HG03175 (cell line): ENCODE measurements around the gene HOTAIR.

ENCODE experiments used
- ATAC-seq: cut with Tn5 transposase; IDR thresholded peaks from one replicate; pipeline ENCODE4 v1.9.1; 2021; ENCODE audit warnings: mild to moderate bottlenecking, moderate library complexity; ENCODE audit not compliant: unreplicated experiment

The HOTAIR gene

DNA sequence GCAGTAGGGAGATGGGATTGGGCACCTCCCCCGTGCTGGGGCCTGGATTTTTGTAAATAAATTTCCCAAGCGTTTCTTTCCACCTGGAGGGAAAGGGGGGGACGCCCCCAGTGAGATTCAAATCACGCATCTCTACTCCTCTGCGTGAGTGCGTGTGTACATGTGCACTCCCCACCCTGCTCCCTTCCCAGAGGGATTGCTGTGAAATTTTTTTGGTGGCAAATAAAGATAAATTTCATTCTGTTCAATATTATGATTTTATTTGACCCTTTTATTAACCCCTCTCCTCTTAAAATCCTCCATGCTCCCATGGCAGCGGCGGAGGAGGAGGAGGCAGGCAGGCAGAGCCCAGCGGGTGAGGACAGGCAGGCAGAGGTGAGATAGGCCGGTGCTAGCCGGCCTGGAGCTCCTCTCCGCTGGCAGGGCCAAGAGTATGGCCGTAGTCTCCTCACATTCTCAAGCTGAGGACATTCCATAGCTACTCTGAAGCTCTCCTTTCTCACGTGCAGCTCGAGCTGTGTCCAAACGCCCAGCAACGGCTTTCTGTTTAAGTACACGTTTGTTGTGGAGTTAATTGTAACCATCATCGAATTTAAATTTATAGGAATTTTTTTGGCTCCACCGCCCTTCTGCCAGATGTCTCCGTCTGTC lies 1.5 kb upstream of the HOTAIR start:
- no peak for ATAC-seq

DNA sequence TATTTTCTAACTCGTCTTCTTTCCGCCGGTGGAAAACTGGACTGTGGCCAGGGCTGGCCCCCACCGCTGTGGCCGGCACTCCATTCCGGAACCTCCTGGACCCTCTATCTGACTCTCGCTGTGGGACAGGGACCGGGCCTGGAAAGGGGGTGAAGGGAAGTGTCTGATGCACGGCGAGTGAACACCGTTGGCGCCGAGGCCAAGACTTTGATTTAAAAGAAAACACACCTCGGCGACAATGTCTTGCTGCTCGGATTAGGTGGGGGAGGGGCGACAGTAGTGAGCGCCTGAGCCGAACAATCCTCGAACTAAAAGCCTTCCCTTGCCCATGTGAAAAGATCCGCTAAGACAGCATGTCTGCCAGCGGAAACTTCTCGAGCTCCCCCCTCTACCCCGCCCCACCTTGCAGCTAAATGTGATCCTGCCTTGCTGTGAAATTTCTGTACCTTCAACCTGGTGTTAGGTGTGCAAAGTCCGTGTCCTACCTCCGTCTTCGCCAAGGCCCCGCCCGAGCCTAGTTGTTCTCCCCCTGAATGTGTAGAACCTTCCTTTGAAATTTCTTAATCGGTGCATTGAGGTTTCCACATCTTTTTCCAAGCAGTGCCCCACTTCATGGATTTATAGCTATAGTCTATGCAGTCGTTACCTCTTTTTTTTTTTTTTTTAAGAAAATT lies 862 bp upstream of the HOTAIR start:
- no peak for ATAC-seq

- no peak for ATAC-seq
These were observed 314 bp upstream of the HOTAIR start for GRCh38 chr12:53975064-53975471.

- no peak for ATAC-seq
These were observed 1.3 kb downstream of the HOTAIR start for GRCh38 chr12:53973236-53974042.

GRCh38 chr12:53972722-53973235 lies 2.0 kb downstream of the HOTAIR start, which contains the start of gene HOXC11:
TSS of gene HOXC11 (plus strand) at chr12:53973126. CDS start at chr12:53973242, 116 bp downstream.
- no peak for ATAC-seq

DNA sequence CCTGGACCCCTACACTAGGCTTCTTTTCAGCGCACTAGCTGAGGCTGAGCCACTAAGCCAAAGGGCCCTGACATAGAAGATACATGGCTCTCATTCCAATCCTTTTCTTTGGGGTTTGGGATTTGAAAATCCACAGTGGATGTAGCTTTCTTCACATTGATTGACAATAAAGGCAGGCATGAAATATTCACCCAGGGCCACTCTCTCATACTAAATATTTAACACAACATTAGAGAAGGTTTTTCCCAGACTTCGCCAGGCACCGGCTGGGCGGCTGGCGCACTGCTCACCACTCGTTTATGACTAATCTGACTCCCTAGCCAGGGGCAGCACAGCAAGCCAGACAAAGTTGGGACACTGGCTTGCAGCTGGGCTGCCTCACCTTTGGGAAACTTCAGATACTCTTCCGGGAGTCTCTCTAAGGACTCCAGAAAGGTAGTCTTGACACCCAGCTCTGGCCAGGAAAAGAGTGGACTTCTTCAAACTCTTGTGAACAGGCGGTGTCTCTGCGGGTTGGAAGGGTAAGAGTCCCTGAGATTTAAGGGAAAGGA lies 2.5 kb downstream of the HOTAIR start:
- no peak for ATAC-seq

DNA sequence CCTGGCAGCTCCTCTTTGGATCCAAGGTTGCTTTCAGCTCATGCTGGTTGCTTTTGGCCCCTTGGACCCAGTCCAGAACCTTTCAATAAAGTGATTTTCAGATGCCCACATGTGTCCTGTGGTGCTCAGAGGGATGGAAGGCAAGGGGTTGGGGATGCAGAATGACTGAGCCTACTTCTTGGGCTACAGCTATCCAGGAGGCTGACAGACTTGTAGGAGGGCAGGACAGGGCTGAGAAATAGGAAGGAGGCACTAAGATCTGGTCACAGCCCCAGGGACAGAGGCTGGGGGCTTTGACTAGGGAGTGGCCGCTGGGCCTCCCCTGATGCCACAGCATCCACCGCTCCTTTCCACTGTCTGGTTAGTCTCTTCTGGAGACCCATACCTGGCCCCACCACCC lies 3.1 kb downstream of the HOTAIR start:
- ATAC-seq: no peak

DNA sequence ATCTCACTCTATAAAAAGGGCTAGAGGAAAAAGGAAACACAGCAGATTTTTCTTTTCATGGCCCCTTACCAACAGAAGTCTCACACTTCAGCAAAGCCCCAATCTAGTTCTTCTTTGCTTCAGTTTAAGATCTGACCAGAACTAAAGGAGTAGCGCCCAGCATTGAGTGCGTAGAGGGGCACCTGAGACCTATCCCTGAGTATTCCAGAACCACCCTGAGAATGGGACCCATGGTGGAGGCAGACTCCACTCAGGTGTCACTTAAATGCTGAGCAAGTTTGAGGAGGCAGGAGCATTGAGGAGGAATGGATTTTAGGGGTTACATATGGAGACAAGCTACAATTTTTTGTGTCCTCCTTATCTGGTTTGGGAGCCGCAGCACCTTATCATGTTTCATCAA lies 3.6 kb downstream of the HOTAIR start:
- no peak for ATAC-seq

DNA sequence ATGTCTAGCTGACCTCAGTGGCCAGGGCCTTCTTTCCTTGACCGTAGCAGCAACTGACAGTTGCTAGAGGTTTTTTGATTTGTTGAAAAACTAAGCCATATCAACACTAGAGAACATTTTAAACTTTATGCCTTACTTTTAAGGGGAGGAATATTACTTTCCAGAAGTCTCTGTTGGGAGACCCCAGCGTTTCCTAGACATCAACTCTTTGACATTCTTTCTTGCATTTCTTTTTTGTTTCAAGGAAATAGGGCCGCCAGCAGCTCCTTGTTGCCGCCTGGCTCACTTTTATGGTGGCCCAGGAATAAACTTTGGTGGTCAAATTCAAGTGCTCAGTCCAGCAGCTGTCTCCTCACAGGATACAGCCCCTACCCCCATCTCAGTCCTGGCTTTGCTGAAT lies 4.3 kb downstream of the HOTAIR start:
- ATAC-seq: no peak

DNA sequence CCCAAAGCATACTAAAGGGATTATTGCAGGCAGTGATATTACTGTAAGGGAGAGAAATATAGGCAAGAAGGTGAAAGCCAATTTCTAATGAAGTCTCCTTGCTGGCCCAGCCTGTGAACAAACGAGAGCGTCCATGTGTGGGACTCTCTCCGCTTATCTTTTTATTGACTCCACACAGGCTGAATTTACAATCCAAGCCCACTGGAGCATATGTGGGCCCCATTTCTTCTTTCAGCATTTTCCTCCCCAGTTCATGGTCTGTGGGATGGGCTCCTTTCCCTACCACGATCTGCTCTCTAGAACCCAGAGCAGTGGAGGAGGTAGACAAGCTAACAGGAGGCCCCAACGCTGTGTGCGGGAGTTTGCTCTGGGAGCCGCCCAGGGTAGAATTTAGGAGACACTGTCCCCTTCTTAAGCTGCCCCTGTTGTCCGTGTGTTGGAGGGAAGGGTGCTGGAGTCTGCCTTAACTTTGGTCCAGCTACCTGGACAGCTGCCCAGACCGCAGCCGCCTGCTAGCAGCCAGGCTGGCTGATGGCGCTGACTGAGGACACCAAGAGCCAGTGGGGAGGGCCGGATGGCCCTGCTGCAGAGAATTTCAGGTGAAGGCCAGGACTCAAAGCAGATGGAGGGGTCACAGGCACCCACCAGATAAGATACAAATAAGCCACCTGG lies 5.0 kb downstream of the HOTAIR start:
- no peak for ATAC-seq

DNA sequence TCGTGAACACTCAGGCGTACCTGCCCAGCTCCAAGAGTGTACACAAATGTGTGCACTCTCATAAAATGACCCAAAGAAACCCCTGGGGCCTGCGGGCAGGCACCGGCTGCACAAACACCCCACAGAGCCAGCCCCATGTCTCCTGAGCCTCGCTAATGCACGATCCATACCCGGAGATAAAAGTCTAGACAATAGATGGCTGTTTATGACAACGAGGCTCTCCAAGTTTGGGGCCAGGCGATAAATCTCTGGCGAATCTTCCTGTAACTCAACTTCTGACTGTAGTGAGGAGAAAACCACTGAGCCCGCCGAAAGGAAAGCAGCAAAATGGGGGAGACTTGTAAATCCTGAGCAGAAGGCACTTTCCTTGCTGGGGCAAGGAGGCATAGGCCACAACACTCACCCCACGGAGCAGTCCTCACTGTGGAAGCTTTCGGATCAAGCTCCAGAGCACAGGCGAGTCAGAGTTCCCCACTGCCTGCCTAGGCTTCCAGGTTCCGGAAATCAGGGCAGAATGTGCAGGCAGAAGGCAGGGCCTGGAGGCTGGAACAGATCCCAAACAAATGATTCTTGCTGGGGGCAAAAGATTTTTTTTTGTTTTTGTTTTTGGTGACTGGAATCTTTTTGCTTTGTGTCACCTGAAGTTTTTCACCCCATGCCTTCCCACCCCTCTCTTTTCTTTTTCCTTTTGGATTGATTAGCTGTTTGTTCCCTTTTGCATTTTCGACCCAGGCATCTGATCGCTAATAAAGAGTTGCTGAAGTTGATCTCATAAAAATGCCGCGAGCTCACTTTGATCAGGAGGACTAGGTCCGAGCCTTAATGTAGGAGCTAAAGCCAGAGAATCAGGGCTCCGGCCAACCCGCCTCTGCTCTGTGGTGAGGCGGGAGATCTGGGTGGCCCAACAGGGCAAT lies 6.3 kb downstream of the HOTAIR start:
- no peak for ATAC-seq

DNA sequence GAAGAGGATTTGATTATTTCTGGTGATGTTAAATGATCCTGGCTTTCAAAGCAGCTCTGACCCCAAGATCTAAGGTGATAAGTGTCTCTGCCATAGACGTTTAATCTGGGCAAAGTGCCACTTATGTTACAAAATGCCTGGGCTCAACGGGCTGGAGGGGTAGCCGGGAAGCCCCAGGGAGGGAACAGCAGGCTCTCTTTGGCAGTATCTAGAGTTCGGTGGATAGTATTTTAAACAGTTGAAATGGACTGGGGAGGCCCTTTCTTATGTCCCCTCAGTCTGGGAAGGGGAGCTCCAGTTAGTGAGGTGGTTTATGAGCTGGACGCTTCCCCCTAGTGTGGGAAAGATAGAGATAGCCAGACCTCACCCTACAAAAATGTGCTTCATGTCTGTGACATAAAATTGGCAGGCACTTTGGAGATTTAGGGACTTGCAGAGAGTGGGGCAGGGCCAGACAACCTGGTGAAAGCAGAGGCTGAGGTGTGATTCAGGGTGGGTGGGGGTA lies 7.3 kb downstream of the HOTAIR start:
- no peak for ATAC-seq

DNA sequence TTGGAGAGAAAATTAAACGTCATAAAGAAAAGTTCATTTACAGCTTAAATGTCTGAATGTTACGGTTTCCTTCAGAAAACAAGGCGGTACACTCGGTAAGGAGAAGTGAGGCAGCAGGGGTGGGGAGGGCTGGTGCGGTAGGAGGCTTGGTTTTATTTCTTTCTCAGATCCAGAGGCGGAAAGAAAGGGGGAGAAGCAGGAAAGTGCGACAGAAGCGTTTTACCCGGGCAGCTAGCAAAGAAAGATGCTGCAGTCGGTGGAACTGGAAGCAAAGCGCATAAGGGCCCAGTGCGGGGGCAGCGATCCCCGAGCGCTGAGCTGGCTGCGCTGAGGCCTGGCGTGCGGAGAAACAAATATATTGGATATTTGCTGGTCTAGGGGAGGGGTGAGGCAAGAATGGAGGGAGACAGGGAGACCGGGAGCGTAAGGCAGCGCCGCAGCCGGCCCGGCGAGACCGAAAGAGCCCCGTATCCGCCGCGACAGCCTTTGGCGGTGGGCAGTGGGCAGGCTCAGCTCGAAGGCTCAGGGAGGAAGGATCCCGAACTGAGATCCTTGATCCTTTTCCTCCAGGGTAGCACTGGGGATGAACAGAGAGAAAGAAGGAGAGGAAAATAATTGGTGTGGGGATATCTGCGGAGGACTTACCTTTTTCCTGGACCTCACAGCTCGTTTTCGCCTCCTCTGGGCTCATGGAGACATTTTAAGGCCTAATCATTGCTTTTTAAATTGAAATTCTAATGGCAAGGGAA lies 8.2 kb downstream of the HOTAIR start:
- ATAC-seq: no peak

- no peak for ATAC-seq
These were observed 8.7 kb downstream of the HOTAIR start for GRCh38 chr12:53966085-53966384.

DNA sequence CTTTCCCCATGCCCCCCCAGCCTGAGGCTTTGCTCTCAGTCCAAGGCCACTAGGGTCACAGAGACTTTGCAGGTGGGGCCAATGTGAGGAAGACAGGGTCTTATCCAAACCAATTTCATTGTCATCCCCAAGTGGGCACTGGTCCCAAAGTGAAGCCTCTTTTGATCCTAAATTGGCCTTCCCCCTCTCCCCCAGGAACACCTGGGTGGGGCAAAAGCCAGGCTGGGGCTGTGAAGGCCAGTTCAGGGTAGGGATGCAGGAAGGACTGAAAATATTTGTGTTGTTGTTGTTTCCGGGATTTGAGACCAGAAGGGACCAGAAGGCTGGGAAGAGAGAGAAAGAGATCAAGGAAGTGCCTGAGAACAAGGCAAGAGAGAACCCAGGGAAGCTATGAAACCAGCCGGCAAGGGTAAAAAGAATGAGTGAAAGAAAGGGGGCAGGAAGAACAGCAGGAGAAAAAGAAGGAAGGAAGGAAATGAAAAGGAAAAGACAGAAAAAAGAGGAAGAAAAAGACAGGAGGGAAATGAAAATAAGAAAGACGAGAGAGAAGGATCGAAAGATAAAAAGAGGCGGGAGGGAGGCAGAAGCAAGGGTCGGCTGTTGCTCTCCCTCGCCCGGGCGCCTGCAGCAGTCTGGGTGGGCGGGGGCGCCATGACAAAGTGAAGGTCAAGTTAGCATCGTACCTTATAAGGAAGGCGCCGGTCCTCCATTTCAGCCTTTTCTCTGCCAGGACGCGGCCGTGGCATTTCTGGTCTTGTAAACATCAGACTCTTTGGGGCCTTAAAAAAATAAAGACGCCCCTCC lies 9.3 kb downstream of the HOTAIR start:
- no peak for ATAC-seq

DNA sequence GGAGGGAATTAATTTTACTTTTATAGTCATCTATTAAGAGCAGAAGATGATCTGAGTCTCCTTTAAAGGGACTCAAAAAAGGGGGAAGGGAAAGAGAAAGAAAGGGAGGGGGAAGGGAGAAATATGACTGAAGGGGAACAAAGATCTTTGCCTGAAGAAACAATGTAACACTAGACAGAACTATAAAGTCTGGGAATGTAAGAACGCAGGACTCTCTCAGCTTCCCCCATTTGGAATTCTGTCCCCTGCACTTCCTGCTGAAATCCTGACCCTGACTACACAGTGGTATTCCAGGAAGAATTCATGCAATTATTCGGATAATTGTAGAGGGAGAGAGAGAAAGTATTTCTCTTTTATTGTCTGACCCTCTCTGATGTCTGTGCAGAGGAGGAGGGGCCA lies 10.4 kb downstream of the HOTAIR start:
- no peak for ATAC-seq

GRCh38 chr12:53963434-53964314 lies 11.1 kb downstream of the HOTAIR start:
- no peak for ATAC-seq
